DND-41 (cell line): ENCODE measurements around the gene PLEKHM3.
A peak's percentile ranks its signal among the peaks of the same experiment; 100 is the strongest.
"Not testable (repeated sequence)": the region's sequence is repeated elsewhere in the genome, so short reads cannot be mapped to it uniquely, and the experiment has no call there.

ENCODE experiments used
- ATAC-seq: fragments of 200-7000 bp; cut with Tn5 transposase; 3 replicates; pipeline ENCODE4 v1.9.1; 2021; ENCODE audit warnings: low read depth; ENCODE audit not compliant: insufficient read depth
- DNase-seq: peaks from one replicate; pipeline ENCODE4 v3.0.0-alpha.2; 2020
- H2AFZ ChIP-seq: 2 replicates; pipeline ENCODE4 v1.6.0; 2012; ENCODE audit warnings: low read depth, low read length
- H3K27ac ChIP-seq: 2 replicates; pipeline ENCODE4 v1.5.1; 2012; ENCODE audit warnings: low read length, inconsistent platforms
- H3K27me3 ChIP-seq: fragments of 200-600 bp; sonication (generic); 2 replicates; pipeline ENCODE4 v1.6.0; 2012; ENCODE audit warnings: low read length, mild to moderate bottlenecking, inconsistent platforms; ENCODE audit not compliant: insufficient read depth, poor library complexity
- H3K36me3 ChIP-seq: 2 replicates; pipeline ENCODE4 v1.5.1; 2012; ENCODE audit warnings: low read length, inconsistent platforms; ENCODE audit not compliant: insufficient read depth
- H3K4me1 ChIP-seq: 2 replicates; pipeline ENCODE4 v1.5.1; 2012; ENCODE audit warnings: mild to moderate bottlenecking, low read length; ENCODE audit not compliant: insufficient read depth
- H3K4me2 ChIP-seq: 2 replicates; pipeline ENCODE4 v1.6.0; 2012; ENCODE audit warnings: mild to moderate bottlenecking, moderate library complexity, low read length, inconsistent platforms; ENCODE audit not compliant: insufficient read depth
- H3K4me3 ChIP-seq, 2 experiments: fragments of 200-600 bp in 1 of 2; shearing (Covaris generic) in 1 of 2; 2 replicates each; pipeline ENCODE4 v1.5.1; 2012 to 2016; ENCODE audit warnings: inconsistent platforms in 2 of 2, low read length in 2 of 2, mild to moderate bottlenecking in 2 of 2, low read depth in 1 of 2, moderate library complexity in 1 of 2
- H3K79me2 ChIP-seq: 2 replicates; pipeline ENCODE4 v1.6.0; 2012; ENCODE audit warnings: low read length, inconsistent platforms; ENCODE audit not compliant: insufficient read depth
- H3K9ac ChIP-seq: 2 replicates; pipeline ENCODE4 v1.6.0; 2012; ENCODE audit warnings: low read depth, mild to moderate bottlenecking, inconsistent platforms, low read length, moderate library complexity
- H3K9me3 ChIP-seq: 2 replicates; pipeline ENCODE4 v1.5.1; 2012; ENCODE audit warnings: low read length, moderate library complexity, mild to moderate bottlenecking, inconsistent platforms; ENCODE audit not compliant: insufficient read depth, severe bottlenecking
- H4K20me1 ChIP-seq: 2 replicates; pipeline ENCODE4 v1.6.0; 2012; ENCODE audit warnings: low read length; ENCODE audit not compliant: insufficient read depth
- CTCF ChIP-seq: IDR thresholded peaks from 2 replicates; pipeline ENCODE4 v1.5.1; 2012; ENCODE audit warnings: borderline replicate concordance, low read length, moderate library complexity, mild to moderate bottlenecking; ENCODE audit not compliant: poor library complexity, severe bottlenecking; ENCODE audit errors: extremely low read depth
- EZH2 ChIP-seq: IDR thresholded peaks from 3 replicates; pipeline ENCODE4 v1.6.1; 2012; ENCODE audit warnings: borderline replicate concordance, low read depth, mild to moderate bottlenecking, moderate library complexity, low read length, inconsistent platforms; ENCODE audit not compliant: severe bottlenecking

The PLEKHM3 gene

GRCh38 chr2:208024091-208024490 is 1.2 kb downstream of the PLEKHM3 start:
- TF ChIP-seq CTCF (no peak), EZH2 (no peak)
- Histone ChIP-seq H2AFZ (no peak overlapping the region), H3K27me3 (no peaks in the 10 kb centered on the region), H3K4me1 (peaks cover 26% of the 10 kb centered on the region), H3K4me3 (peak overlapping the region in 1 of 2 experiments; percentile 67; a peak in 1 of 4 replicates), H3K36me3 (no peaks in the 10 kb centered on the region), H3K4me2 (peak overlapping the region; percentile 80; the same call in 1 of the 2 replicates), H4K20me1 (no peaks in the 10 kb centered on the region), H3K27ac (no peak overlapping the region), H3K79me2 (peaks cover 27% of the 10 kb centered on the region), H3K9ac (peak overlapping the region; percentile 67; the same call in 1 of the 2 replicates), H3K9me3 (no peaks in the 10 kb centered on the region)
- DNase-seq (no peak), ATAC-seq (no peak)

- Histone ChIP-seq H3K36me3 (no peaks in the 10 kb centered on the region), H3K4me2 (no peak overlapping the region), H4K20me1 (no peaks in the 10 kb centered on the region), H3K9me3 (no peaks in the 10 kb centered on the region), H3K27me3 (no peaks in the 10 kb centered on the region), H3K79me2 (peaks cover 26% of the 10 kb centered on the region), H3K4me3 (no peak overlapping the region), H3K27ac (no peak overlapping the region), H3K9ac (no peak overlapping the region), H3K4me1 (peaks cover 17% of the 10 kb centered on the region), H2AFZ (no peak overlapping the region)
- no peak for TF ChIP-seq CTCF
- TF ChIP-seq EZH2, result no peak
- ATAC-seq (no peak), DNase-seq (no peak)
Measured at GRCh38 chr2:208020253-208020652, 5.1 kb downstream of the PLEKHM3 start.

- DNase-seq, H3K4me2 ChIP-seq, H3K27ac ChIP-seq, H3K79me2 ChIP-seq, ATAC-seq, H3K27me3 ChIP-seq, H3K9ac ChIP-seq, H2AFZ ChIP-seq, H4K20me1 ChIP-seq, H3K9me3 ChIP-seq, H3K4me1 ChIP-seq, H3K4me3 ChIP-seq, H3K36me3 ChIP-seq: not testable (repeated sequence)
Measured at GRCh38 chr2:208018124-208018712, 7.1 kb downstream of the PLEKHM3 start.

GRCh38 chr2:208017721-208018120 is 7.6 kb downstream of the PLEKHM3 start:
- Histone ChIP-seq H3K4me2 (no peak overlapping the region), H3K4me3 (no peak overlapping the region), H3K9me3 (no peaks in the 10 kb centered on the region), H3K27ac (no peak overlapping the region), H3K79me2 (peaks cover 5% of the 10 kb centered on the region; the same call in 1 of the 2 replicates), H2AFZ (no peak overlapping the region), H3K9ac (no peak overlapping the region), H3K36me3 (no peaks in the 10 kb centered on the region), H4K20me1 (no peaks in the 10 kb centered on the region), H3K4me1 (no peaks in the 10 kb centered on the region), H3K27me3 (no peaks in the 10 kb centered on the region)
- no peak for TF ChIP-seq EZH2
- no peak for TF ChIP-seq CTCF
- ATAC-seq, result no peak
- no peak for DNase-seq
